Left kidney (tissue), 8 donors: Measurements from ENCODE around the gene CLPSL1. TPM values are rescaled to one million over a fixed set of nuclear protein-coding genes. Genes with fewer than 3 reads are reported as not detected.
"Not testable (repeated sequence)": the region's sequence is repeated elsewhere in the genome, so short reads cannot be mapped to it uniquely, and the experiment has no call there.

ENCODE experiments used
- DNase-seq: peaks from one replicate; pipeline ENCODE4 v3.0.0-alpha.2; 2013
- long read RNA-seq, 8 donors: transcript quantifications; one replicate each; lab custom pipeline, GENCODE V29; 2026
- polyA plus RNA-seq: library from polyadenylated mRNA; unstranded; fragments of 120-200 nt; gene quantifications from one replicate; pipeline ENCODE4 v1.2.1, GENCODE V29; 2013; ENCODE audit not compliant: insufficient read length

Gene CLPSL1, protein sequence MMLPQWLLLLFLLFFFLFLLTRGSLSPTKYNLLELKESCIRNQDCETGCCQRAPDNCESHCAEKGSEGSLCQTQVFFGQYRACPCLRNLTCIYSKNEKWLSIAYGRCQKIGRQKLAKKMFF
- 2.2 TPM for polyA plus RNA-seq
- long read RNA-seq, donor 1 = 0 reads
- long read RNA-seq, donor 2 = 0 reads
- long read RNA-seq, donor 3 = 0 reads
- long read RNA-seq, donor 4 = 0 reads
- long read RNA-seq, donor 5 = 0 reads
- long read RNA-seq, donor 6 = 0 reads
- long read RNA-seq, donor 7 = 0 reads
- long read RNA-seq, donor 8 = 0 reads

DNA sequence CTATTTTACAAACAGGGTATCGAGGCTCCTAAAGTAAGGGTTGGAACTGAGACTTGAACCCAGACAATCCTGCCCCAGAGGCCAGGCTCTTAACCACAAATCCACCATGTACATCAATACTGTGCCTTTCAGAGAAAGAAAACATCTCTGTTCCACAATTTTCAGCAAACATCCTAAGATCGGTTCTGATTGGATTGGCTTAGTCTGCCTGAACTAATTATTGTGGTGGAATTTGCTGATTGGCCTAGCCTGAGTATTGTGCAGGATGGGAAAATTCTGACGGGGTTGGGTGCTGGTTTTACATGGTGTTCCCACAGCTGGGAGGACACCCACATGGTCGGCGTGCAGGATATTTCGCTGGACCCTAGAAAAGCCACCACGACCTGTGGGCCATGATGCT lies at the start of gene CLPSL1:
TSS of gene CLPSL1 (plus strand) at position 301 of the 400 bp plus-strand sequence. CDS start at position 393, 92 bp downstream.
- no peak for DNase-seq

DNA sequence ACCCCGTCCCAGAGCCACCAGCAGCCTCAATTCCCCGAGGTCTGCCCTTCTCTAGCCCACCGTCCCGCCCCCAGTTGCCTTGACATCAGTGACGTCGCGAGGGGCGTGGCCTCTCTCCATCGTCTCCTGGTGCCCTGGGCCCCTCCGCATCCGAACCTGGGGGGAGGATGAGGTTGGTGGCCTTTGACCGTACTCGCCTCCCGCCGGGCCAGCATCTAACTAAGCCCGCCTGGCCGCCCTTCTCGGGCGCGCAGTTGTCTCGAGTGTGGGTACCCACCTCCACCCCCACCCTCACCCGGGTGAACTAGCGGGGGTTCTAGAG lies 49.4 kb upstream of the CLPSL1 start:
- DNase-seq = peak; percentile 92

DNA sequence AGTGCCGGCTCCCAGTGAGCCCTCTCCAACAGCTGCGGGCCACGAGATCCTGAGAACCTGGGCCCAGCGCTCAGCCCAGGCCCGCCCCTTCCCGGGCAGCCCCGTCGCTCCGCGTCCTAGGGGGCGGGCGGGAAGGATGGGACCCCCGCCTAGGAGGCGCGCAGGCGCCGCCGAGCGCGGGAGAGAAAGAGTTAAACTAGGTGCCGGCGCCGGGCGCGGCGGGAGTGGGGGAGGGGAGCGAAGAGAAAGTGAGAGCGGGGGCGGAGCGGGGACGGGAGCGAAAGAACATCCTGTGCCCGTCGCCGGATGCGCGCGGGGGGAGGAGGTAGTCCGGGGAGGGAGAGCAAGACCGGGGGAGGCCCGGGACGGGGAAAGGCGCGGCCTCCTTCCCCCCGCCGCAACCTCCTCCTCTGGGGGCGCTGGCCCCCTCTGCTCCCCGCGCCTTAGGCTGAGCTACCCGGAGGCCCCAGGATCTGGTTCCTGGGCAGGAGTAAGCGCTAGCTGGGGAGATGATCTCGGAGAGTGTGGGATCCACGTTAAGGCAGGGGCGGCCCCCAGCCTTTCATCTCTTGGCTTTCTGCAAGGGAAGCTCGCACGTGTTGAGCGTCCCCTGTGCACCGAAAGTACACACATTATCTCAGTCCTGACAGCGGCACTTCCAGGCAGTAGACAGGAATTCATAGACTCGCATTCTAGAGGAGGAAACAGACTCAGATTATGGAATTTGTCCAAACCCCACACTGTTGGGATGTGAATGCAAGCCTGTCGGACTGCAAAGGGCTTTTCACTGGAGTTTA lies 48.9 kb upstream of the CLPSL1 start:
- peak; percentile 87 for DNase-seq

DNA sequence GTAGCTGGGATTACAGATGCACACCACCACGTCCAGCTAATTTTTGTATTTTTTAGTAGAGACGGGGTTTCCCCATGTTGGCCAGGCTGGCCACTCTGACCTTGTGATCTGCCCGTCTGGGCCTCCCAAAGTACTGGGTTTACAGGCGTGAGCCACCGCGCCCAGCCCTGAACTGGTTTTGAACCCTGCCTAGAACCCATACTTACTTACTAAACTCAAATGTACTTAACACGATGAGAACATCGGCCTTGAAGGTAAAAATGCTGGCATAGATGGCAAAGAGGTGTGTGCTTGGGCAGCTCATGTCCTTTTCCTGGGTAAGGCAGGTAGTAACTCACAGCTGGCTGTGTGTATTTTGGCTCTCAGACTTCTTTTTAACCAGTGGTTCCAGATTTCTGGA lies 47.2 kb upstream of the CLPSL1 start:
- DNase-seq = no peak

DNA sequence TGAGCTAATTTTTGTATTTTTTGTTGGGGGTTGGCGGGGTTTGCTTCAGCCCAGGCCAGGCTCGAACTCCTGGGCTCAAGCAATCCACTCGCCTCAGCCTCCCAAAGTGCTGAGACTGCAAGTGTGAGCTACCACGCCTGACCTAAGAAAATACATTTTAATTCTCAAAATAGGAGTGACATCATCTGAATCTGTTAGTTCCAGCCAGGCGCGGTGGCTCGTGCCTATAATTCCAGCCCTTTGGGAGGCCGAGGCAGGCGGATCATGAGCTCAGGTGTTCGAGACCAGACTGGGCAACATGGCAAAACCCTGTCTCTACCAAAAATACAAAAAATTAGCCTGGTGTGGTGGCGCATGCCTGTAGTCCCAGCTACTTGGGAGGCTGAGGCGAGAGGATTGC lies 46.5 kb upstream of the CLPSL1 start:
- not testable (repeated sequence) for DNase-seq

DNA sequence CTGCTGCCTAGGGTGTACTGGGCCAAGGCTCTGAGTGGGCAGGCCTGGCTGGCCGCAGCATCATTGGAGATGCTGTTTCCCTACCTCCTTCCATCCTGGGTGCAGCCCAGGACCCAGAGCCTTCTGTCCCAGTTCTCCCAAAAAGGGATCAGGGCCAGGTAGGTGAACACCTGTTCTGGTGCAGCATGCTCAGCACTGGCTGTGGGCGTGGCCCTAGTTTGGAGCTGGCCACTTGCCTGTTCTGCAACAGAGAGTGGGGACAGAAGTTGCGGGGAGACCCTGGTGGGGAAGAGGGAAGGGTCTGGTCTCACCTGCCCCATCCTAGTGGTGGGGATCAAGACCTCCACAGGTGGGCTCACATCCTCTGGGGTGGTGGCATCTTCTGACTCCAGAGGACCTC lies 45.4 kb upstream of the CLPSL1 start:
- DNase-seq = no peak

DNA sequence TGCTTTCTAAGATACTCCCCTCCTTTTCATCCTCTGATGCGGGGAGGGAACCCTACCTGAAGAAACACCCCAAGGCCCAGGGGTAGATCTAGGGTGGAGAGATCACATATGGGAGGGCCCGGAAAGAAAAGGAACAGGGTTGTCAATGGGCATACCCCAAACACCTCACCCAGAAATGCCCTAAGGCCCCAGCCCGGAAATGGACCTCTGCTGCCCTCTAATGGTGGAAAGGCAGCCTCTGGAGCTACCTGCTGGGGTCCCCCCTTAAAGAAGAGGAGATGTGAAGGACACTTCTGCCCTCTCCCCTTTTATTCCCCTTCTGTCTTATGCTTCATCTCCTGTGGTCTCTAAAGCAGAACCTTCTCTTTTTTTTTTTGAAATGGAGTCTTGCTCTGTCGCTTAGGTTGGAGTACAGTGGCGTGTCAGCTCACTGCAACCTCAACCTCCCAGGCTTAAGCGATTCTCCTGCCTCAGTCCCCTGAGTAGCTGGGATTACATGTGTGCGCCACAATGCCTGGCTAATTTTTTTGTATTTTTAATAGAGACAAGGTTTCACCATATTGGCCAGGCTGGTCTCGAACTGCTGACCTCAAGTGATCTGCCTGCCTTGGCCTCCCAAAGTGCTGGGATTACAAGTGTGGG lies 44.4 kb upstream of the CLPSL1 start:
- DNase-seq = peak; percentile 78

DNA sequence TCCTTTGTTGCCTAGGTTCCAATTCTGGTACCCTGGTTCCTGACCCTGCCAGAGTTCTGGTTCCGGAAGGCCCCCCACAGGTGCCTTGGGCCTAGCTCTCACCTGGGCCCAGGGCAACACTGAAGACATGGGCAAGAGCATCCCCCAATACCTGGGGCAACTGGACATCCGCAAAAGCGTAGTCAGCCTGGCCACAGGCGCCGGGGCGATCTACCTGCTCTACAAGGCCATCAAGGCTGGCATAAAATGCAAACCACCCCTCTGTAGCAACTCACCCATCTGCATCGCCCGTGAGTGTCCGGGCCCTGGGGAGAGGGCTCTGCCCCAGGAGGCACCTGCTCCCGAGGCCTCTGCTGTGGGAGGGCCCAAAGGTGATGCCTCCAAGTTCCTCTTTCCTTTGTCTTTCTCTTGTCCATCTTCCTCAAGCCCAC lies 43.8 kb upstream of the CLPSL1 start, which contains the start of gene ARMC12:
TSS of gene ARMC12 (plus strand) at position 51 of the 431 bp plus-strand sequence. CDS start at position 128, 77 bp downstream.
- no peak for DNase-seq

DNA sequence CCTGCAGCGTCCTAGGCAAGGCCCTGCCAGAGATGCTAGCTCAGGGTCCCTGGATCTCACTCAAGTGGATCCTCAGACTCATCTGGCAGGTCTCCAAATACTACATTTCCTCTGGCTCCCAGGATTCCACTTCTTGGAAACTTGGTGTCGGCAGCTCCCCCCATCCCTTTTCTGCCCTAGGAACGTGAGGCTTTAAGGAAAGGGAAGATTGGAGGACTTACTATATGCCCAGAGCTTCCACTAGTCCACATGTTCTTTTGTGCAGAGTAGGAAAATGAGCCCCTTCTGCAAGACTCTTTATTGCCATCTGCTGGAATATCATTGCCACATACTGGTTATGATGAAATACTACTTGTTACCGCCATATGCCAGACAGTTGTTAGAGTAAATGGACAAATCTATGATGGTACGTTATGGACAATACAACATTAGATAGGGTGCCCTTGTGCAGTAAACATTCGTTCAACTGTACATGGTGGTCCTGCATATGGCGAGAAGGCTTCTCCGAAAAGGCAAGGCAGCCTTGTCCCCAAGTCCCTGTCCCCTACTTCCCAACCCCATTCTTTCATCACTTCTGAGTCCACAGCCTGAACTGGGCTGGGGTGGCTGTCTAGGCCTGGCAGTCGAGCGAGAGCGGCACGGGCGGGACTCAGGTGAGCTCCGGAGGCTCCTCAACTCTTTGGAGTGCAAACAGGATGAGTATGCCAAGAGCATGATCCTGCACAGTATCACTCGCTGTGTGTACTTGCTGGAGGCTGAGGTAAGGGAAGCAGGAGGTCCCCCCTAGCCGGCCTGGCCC lies 43.2 kb upstream of the CLPSL1 start:
- DNase-seq = peak; percentile 74

DNA sequence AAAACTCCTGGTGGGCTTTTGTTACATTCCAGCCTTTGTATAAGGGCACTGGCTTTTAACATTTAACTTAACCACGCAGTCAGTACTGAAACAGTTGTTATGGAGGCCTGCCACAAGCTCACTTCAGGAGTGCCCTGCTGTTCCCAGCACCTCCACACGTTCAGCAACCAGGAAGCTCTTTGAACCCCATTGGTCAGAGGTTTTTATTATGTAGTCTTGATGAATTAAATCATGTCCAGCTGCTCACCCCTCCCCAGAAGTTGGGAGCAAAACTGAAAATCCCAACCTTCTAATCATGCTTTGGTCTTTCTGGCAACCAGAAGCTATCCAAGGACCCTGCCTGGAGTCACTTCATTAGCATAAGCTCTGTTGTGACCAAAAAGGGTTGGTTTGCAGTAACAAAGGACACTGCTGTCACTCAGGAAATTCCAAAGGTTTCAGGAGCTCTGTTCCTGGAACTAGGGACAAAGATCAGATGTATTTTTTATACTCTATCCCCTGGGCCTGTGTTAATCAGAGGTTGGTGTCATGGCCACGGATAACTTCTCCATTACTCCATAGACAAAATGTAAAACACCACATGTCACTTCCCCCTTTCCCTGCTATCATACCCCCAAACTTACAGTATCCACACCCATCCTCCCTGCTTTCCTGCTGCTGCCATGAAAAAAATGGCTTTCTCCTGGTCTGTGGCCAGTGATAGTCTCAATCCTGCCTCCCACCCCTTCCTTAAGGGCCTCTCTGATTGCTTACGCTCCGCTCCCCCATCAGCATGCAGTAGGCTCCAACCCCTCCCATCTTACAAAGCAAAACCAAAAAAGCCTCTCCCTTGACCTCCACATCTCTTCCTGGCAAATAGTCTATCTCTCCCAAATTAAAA lies 40.9 kb upstream of the CLPSL1 start:
- no peak for DNase-seq

DNA sequence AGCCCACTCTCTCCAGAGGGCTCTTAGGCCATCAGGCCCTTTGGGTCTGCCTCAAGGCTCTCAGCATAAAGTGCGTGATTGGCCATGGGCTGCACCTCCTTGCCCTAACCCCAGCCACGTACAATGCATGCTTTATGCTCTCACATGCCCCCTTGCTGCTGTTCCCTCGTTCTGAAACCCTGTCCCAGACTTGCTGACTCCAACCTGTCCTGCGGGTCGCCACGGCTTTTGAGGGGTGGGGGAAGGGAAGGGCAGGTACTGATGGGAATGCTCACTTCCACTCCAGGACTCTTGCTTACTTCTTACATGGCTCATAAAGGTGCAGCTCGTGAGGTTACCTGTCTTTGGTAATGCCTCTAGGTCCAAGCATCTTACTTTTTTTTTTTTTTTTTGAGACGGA lies 38.0 kb upstream of the CLPSL1 start:
- no peak for DNase-seq

DNA sequence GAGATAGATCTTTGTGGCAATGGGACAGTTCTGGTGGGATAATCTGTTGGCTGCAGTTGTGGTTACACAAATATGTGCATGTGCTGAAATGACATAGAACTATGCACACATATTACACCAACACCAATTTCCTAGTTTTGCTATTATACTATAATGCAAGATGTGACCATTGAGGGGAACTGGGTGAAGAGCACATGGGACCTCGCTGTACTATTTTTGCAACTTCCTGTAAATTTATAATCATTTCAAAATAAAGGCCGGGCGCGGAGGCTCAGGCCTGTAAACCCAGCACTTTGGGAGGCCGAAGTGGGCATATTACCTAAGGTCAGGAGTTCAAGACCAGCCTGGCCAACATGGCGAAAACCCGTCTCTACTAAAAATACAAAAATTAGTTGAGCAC lies 35.3 kb upstream of the CLPSL1 start:
- no peak for DNase-seq

DNA sequence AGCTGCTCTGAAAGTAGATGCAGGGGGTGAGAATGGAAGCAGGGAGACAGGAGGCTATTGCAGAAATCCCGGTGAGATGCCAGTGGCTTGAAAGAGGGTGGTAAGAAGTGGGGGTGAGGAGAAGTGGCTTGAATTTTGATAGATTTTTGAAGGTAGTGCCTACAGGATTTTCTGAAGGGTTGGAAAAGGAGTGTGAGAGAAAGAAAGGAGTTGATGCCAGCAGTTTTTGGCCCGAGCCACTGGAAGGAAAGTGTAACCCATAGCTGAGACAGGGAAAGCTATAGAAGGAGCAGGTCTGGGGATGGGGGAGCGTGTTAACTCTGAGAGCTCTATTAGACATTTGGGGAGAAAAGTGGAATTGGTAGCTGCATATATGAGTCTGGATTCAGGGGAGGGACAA lies 34.3 kb upstream of the CLPSL1 start:
- DNase-seq = no peak

DNA sequence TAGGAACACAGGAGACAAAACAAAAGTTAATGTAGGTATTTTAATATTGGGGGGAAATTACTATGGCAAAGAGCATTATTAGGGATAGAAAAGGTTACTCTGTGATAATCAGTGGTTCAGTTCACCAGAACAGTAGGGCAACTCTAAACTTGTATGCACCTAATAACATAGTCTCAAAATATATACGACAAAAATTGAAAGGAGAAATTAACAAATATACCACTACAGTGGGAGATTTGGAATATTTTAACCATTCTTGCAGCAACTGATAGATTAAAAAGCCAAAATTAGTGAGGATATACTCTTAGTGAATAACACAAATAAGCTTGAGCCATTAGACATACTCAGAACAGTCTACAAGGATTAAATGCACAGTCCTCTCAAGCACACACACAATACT lies 32.9 kb upstream of the CLPSL1 start:
- DNase-seq = no peak

DNA sequence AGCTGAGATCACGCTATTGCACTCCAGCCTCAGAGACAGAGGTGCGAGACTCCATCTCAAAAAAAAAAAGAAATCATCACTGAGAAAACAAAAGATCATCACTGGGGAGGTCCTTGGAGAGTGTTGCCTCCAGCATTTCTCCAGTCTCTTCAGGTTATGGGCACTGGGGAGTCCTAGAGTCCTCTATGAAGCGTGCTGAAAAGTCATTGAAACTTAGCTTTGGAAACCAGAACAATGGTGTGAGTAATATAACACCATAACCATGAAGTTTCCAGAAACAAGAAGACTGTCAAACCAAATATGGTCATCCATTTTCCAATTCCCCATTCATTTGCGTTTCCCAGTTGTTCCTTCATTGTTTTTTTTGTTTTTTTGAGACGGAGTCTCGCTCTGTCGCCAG lies 30.3 kb upstream of the CLPSL1 start:
- no peak for DNase-seq

DNA sequence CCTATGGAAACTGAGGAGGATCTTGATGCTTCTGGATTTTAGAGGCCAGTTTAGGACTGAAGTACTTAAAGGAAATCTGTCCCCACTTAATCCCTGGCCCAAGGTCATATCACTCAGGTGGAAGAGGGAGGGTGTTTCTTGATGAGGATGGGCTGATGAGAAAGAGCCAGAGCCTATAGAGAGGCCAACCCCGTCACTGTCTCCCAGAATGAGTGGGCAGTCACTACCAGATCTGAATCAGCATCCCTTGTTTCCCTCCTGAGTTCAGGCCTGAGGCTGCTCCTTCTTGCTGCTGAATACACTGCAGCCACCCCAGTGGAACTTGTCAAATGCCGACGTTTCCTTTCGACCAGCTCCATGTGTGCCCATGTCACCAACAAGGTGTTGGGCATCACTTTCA lies 29.2 kb upstream of the CLPSL1 start:
- DNase-seq = no peak

DNA sequence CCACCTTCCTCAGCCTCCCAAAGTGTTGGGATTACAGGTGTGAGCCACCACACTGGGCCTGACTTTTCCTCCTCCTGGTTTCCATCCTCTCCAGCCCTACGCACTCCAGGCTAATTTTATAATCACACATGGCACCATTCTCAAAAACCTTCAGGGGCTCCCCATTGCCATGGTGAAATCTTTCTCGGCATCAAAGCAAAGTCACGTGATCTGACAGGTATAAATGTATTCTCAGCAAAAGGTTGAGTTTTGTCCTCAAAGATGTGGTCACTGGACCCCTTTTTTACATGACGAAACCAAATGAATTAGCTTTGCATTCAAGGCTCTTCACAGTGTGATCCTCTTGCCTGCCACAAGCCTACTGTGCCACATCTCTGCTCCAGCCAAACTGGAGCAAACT lies 28.5 kb upstream of the CLPSL1 start:
- DNase-seq = no peak

DNA sequence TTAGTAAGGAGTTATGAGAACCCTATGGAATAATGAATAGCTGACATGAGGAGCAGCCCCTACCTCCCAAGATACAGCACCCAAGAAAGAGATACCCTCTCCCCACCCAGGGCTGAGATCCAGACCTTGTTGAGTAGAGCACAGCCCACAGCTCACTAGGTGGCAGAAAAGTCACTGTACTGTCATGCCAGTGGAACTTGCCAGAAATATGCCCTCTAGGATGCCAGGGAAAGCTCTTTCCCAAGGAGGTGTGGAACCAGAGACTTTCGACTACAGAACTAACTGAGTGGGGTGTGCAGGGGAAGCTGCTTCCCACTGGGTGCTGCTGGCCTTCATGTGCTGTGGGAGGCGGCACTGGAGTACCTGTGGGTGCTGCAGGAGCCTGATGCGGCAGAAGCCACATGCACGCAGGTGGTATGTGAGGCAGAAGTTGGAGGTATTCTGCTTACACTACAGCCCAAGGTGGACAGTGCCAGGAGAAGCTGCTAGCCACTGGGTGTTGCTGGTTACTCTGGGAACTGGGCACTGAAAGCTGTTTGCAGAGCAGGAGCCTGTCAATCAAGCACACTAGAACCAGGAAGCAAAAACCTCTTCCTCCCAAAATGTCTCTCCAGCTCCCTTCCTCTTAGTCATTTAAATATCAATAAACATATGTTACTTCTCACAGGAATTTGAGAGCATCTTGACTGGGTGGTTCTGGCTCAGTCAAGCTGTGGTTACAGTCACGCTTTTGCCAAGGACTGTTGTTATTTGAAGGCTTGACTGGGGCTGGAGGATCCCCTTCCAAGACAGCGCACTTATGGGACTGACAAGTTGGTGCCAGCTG lies 26.2 kb upstream of the CLPSL1 start:
- DNase-seq = no peak

DNA sequence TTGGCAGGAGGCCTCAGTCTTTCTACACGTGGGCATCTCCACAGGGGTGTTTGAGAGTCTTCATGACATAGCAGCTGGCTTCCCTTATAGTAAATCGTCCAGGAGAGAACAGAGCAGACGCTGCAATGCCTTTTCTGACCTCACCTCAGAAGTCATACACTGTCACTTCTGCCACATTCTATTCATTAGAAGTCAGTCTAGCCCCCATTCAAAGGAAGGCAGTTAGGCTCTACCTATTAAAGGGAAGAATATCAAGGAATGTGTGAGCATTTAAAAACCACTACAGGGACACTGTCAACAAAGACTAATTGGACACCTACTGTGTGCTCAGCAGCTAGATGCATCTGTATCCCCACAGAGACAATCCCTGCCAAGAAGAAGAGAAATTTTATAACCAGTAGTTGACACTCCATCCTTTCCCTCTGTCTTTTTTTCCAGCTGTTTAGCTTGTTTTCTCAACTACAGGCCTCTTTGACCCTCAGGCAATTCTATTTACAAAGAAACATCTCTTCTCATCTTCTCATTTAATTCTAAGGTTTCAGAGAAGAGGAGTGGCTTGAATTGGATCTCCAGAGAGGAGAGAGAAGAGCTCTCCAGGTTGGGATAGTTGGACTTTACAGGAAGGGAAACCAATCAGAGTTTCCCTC lies 25.4 kb upstream of the CLPSL1 start:
- no peak for DNase-seq
